ENCODE results near the gene GRXCR1. TPM values are rescaled to one million over a fixed set of nuclear protein-coding genes. Genes with fewer than 3 reads are reported as not detected.

GRXCR1 gene
- total and polyA plus RNA-seq, 2 of the 4 experiments (the other 2 are of a cell fraction) = not detected

DNA sequence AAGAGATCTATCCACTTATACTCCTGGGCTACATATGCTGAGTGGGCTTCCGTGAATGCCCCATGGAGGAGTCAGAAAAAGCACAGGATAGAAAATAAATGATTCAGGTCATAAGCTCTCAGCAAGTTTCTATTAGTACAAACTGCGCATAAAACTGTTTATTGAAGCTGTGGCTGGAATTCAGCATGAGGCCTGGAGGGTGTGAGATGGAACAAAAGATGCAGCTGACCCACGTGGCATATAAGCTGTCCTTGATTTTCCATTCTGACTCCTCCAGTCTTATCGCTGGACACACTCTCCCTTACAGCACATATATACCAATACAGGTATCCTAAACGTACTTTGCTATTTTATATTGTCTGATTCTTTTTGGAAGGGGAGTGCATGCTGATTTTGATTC, 17.9 kb downstream of the GRXCR1 start (continued):
- TF ChIP-seq BHLHE40 (IDR thresholded peaks at IDR 0.05; ENCODE audit: low read depth, low read length) (no peak), RFX5 (IDR thresholded peaks at IDR 0.05; ENCODE audit: low read depth, low read length) (no peak), CHD1 (IDR thresholded peaks at IDR 0.05; ENCODE audit: low read depth, low read length) (no peak), NFE2L2 (IDR thresholded peaks at IDR 0.05; ENCODE audit: low read depth, low read length) (no peak), CEBPB (IDR thresholded peaks at IDR 0.05; ENCODE audit: low read depth, low read length) (no peak)

GRCh38 chr4:42914937-42915336, 22.4 kb downstream of the GRXCR1 start:
- no peak overlapping the region for H2AFZ ChIP-seq (replicated peaks; ENCODE audit: low read length, poor library complexity)
- DNase-seq = no peak
- no peak overlapping the region for H3K4me2 ChIP-seq (ENCODE audit: low read depth, low read length)
- H3K9me3 ChIP-seq (ENCODE audit: control insufficient read depth, insufficient read depth, low read length) = peaks cover 3% of the 10 kb centered on the region
- H4K20me1 ChIP-seq (ENCODE audit: insufficient read depth, low read length) = no peaks in the 10 kb centered on the region
- H3K27ac ChIP-seq (ENCODE audit: insufficient read depth, low read length) = no peak overlapping the region
- BruUV-seq (replicated peaks) = no TSS peak
- no peak overlapping the region for H4K8ac ChIP-seq (ENCODE audit: low read depth in 2 of 2, low read length in 2 of 2)
- H3K18ac ChIP-seq (ENCODE audit: low read depth, low read length) = no peak overlapping the region
- no peak overlapping the region for H4K91ac ChIP-seq (ENCODE audit: insufficient read depth, low read depth, low read length)
- no peak overlapping the region for H2AK9ac ChIP-seq (replicated peaks; ENCODE audit: low read depth, low read length, poor library complexity)
- H3K79me1 ChIP-seq (ENCODE audit: low read depth in 1 of 2, low read length in 2 of 2) = no peaks in the 10 kb centered on the region
- H3K27me3 ChIP-seq (ENCODE audit: control insufficient read depth, insufficient read depth, low read length) = no peaks in the 10 kb centered on the region
- no peak overlapping the region for H3K9ac ChIP-seq (ENCODE audit: low read depth, low read length)
- intact Hi-C loops (cut with micrococcal nuclease) (no loop called here), dilution Hi-C loops (cut with HindIII; ENCODE audit: low sequenced_read_pairs, unreplicated experiment) (no loop called here), in situ Hi-C loops (cut with MboI; ENCODE audit: low sequenced_read_pairs) (no loop called here)
- H3K36me3 ChIP-seq (ENCODE audit: control insufficient read depth, insufficient read depth, low read length) = no peaks in the 10 kb centered on the region
- TF ChIP-seq, protein P1, sequence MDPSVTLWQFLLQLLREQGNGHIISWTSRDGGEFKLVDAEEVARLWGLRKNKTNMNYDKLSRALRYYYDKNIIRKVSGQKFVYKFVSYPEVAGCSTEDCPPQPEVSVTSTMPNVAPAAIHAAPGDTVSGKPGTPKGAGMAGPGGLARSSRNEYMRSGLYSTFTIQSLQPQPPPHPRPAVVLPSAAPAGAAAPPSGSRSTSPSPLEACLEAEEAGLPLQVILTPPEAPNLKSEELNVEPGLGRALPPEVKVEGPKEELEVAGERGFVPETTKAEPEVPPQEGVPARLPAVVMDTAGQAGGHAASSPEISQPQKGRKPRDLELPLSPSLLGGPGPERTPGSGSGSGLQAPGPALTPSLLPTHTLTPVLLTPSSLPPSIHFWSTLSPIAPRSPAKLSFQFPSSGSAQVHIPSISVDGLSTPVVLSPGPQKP (IDR thresholded peaks at IDR 0.05; ENCODE audit: borderline replicate concordance, low read depth, low read length) = no peak
- TF ChIP-seq CTCF (conservative IDR thresholded peaks at IDR 0.05; ENCODE audit: low read depth, low read length) = no peak
- TF ChIP-seq MAFK (IDR thresholded peaks at IDR 0.05; ENCODE audit: low read depth, low read length) = no peak
- TF ChIP-seq RAD21 (IDR thresholded peaks at IDR 0.05; ENCODE audit: low read length) = no peak
- TF ChIP-seq RFX5 (IDR thresholded peaks at IDR 0.05; ENCODE audit: low read depth, low read length) = no peak
- H4K5ac ChIP-seq (ENCODE audit: low read depth, low read length) = no peak overlapping the region
- H2AK5ac ChIP-seq (ENCODE audit: low read depth, low read length) = no peak overlapping the region
- no peak overlapping the region for H3K4me3 ChIP-seq (ENCODE audit: insufficient read depth, low read depth, low read length)
- no peaks in the 10 kb centered on the region for H3K4me1 ChIP-seq (ENCODE audit: control insufficient read depth, insufficient read depth, low read length)
- no peaks in the 10 kb centered on the region for H3K9me1 ChIP-seq (ENCODE audit: insufficient read depth, low read length)
- H2BK5ac ChIP-seq (ENCODE audit: low read depth, low read length, poor library complexity, severe bottlenecking) = no peak overlapping the region
- no peak overlapping the region for H2BK120ac ChIP-seq (ENCODE audit: low read depth, low read length)
- CTCF ChIA-PET = no interaction called here
- 80% methylated on average over 1 of the region's 4 CpGs; no CpG with 5 or more reads in 1 of the 2 experiments for WGBS, 2 experiments (ENCODE audit: extremely low coverage in 2 of 2, insufficient read length in 1 of 2)
- no peak overlapping the region for H3K56ac ChIP-seq (ENCODE audit: extremely low read depth, insufficient read depth, low read length)
- no peak overlapping the region for H2BK15ac ChIP-seq (ENCODE audit: low read depth, low read length)
- H3K14ac ChIP-seq (replicated peaks; ENCODE audit: low read depth, low read length) = no peak overlapping the region
- POLR2A ChIA-PET (ENCODE audit: unreplicated experiment) = no interaction called here
- ATAC-seq (ENCODE audit: low read depth) = no peak
- H2BK20ac ChIP-seq (ENCODE audit: low read depth, low read length) = no peak overlapping the region
- H3K4ac ChIP-seq (ENCODE audit: low read depth, low read length) = no peak overlapping the region
- H3K23ac ChIP-seq (ENCODE audit: low read depth, low read length) = no peak overlapping the region

Data from IMR-90 (cell line).